Naive thymus-derived CD8-positive, alpha-beta T cell (primary cell): ENCODE data around the gene FCGR3B. TPM values are rescaled to one million over a fixed set of nuclear protein-coding genes. Genes with fewer than 3 reads are reported as not detected.
"Not testable (repeated sequence)": the region's sequence is repeated elsewhere in the genome, so short reads cannot be mapped to it uniquely, and the experiment has no call there.

Experiments used
- ATAC-seq, 2 donors: fragments of 150-1000 bp; cut with Tn5 transposase in 1 of 2; sonication (Bioruptor Pico), chemical (Tn5 transposase) in 1 of 2; 1 replicate in 1 of 2; 2 replicates in 1 of 2; pipeline ENCODE4 v1.10.0; 2021; ENCODE audit warnings: mild to moderate bottlenecking in 2 of 2, moderate library complexity in 2 of 2
- POLR2A ChIA-PET: fragments of 350-600 bp; sonication (Branson Sonifier 250); formaldehyde crosslinking; loops from one replicate; lab custom pipeline; 2021; ENCODE audit warnings: antibody characterized with exemption; lab: Charles Lee
- DNase-seq, 10 donors: peaks; one replicate each; pipeline versions ENCODE4 v3.0.0 to v3.0.0-alpha.2; 2020 to 2022
- H3K27ac Mint-ChIP-seq, 10 donors: one replicate each; pipeline ENCODE4 v1.8.0; 2020 to 2022; ENCODE audit warnings: mild to moderate bottlenecking in 10 of 10, mixed read lengths in 10 of 10, moderate library complexity in 4 of 10, inconsistent platforms in 1 of 10
- H3K27me3 Mint-ChIP-seq, 5 donors: one replicate each; pipeline ENCODE4 v1.8.0; 2021 to 2022; ENCODE audit warnings: mixed read lengths in 5 of 5
- H3K36me3 Mint-ChIP-seq, 3 donors: one replicate each; pipeline ENCODE4 v1.8.0; 2020 to 2022; ENCODE audit warnings: mixed read lengths in 3 of 3, mild to moderate bottlenecking in 2 of 3, inconsistent platforms in 1 of 3
- H3K4me1 Mint-ChIP-seq, 4 donors: one replicate each; pipeline ENCODE4 v1.8.0; 2021 to 2022; ENCODE audit warnings: mixed read lengths in 4 of 4
- H3K4me3 Mint-ChIP-seq, 10 donors: one replicate each; pipeline ENCODE4 v1.8.0; 2020 to 2022; ENCODE audit warnings: mild to moderate bottlenecking in 10 of 10, mixed read lengths in 10 of 10, moderate library complexity in 6 of 10, inconsistent platforms in 1 of 10
- H3K9me3 Mint-ChIP-seq, 9 donors: one replicate each; pipeline ENCODE4 v1.8.0; 2020 to 2022; ENCODE audit warnings: mixed read lengths in 9 of 9, mild to moderate bottlenecking in 3 of 9, inconsistent platforms in 1 of 9, moderate library complexity in 1 of 9
- polyA plus RNA-seq, 3 donors: library from polyadenylated mRNA; unstranded; fragments of 300-500 nt; fragmentation: Illumina TruSeq; gene quantifications; one replicate each; pipeline ENCODE4 v1.2.3, GENCODE V29; 2021
- total RNA-seq, 8 experiments: library from RNA in 2 of 8; stranded (reverse) in 2 of 8; gene quantifications; one replicate each; pipeline ENCODE4 v1.2.3 and lab custom pipeline; 2021 to 2026

Gene FCGR3B
- total and polyA plus RNA-seq, 5 experiments from 2014 or later: 0.29 TPM; not detected in 4

- H3K4me1 Mint-ChIP-seq, DNase-seq, H3K9me3 Mint-ChIP-seq, H3K4me3 Mint-ChIP-seq, POLR2A ChIA-PET, H3K27me3 Mint-ChIP-seq, ATAC-seq, H3K36me3 Mint-ChIP-seq, H3K27ac Mint-ChIP-seq: not testable (repeated sequence)
Observed at GRCh38 chr1:161658524-161658923, 27.5 kb upstream of the FCGR3B start.

GRCh38 chr1:161653971-161654370, 23.0 kb upstream of the FCGR3B start:
- peaks cover 0 to 15% (median 2%) of the 10 kb centered on the region in 5 donors for H3K27me3 Mint-ChIP-seq
- H3K4me3 Mint-ChIP-seq, DNase-seq, POLR2A ChIA-PET, H3K36me3 Mint-ChIP-seq, H3K4me1 Mint-ChIP-seq, H3K9me3 Mint-ChIP-seq, ATAC-seq, H3K27ac Mint-ChIP-seq: not testable (repeated sequence)

GRCh38 chr1:161653541-161653940, 22.6 kb upstream of the FCGR3B start:
- H3K9me3 Mint-ChIP-seq, H3K27ac Mint-ChIP-seq, H3K4me1 Mint-ChIP-seq, DNase-seq, H3K4me3 Mint-ChIP-seq, ATAC-seq, POLR2A ChIA-PET, H3K36me3 Mint-ChIP-seq: not testable (repeated sequence)
- H3K27me3 Mint-ChIP-seq: peaks cover 0 to 16% (median 2%) of the 10 kb centered on the region in 5 donors

- POLR2A ChIA-PET, H3K36me3 Mint-ChIP-seq, H3K4me3 Mint-ChIP-seq, H3K9me3 Mint-ChIP-seq, H3K27ac Mint-ChIP-seq: not testable (repeated sequence)
- Mint-ChIP-seq H3K27me3 (peaks cover 3 to 24% (median 7%) of the 10 kb centered on the region in 5 donors), H3K4me1 (peaks cover 4 to 13% (median 7%) of the 10 kb centered on the region in 4 donors)
- DNase-seq (peak in 3 of 10 donors; percentile 37 to 47 (median 43)), ATAC-seq (peak; percentile 68 to 73)
Observed at GRCh38 chr1:161647507-161648360, 16.8 kb upstream of the FCGR3B start.

- H3K36me3 Mint-ChIP-seq, DNase-seq, POLR2A ChIA-PET, ATAC-seq, H3K4me3 Mint-ChIP-seq, H3K9me3 Mint-ChIP-seq, H3K27ac Mint-ChIP-seq: not testable (repeated sequence)
- Mint-ChIP-seq H3K4me1 (peaks cover 9 to 20% (median 13%) of the 10 kb centered on the region in 4 donors), H3K27me3 (peaks cover 5 to 24% (median 5%) of the 10 kb centered on the region in 5 donors)
Observed at GRCh38 chr1:161644855-161645254, 13.9 kb upstream of the FCGR3B start.

GRCh38 chr1:161643481-161644208, 12.7 kb upstream of the FCGR3B start:
- POLR2A ChIA-PET, H3K27ac Mint-ChIP-seq, ATAC-seq, H3K4me3 Mint-ChIP-seq, H3K9me3 Mint-ChIP-seq, DNase-seq, H3K36me3 Mint-ChIP-seq: not testable (repeated sequence)
- H3K4me1 Mint-ChIP-seq: peaks cover 9 to 20% (median 13%) of the 10 kb centered on the region in 4 donors
- H3K27me3 Mint-ChIP-seq: peaks cover 5 to 24% (median 5%) of the 10 kb centered on the region in 5 donors

- ATAC-seq: peak in 1 of 2 donors; percentile 36
Observed at GRCh38 chr1:161642697-161643096, 11.7 kb upstream of the FCGR3B start.

GRCh38 chr1:161639203-161639602, 8.2 kb upstream of the FCGR3B start:
- H3K9me3 Mint-ChIP-seq, H3K27me3 Mint-ChIP-seq, POLR2A ChIA-PET, ATAC-seq, H3K4me3 Mint-ChIP-seq, H3K27ac Mint-ChIP-seq, H3K36me3 Mint-ChIP-seq, DNase-seq: not testable (repeated sequence)
- peaks cover 11 to 26% (median 18%) of the 10 kb centered on the region in 4 donors for H3K4me1 Mint-ChIP-seq

More at GRCh38 chr1:161642697-161643096, 11.7 kb upstream of the FCGR3B start:
- peak in 1 of 10 donors; percentile 21 for DNase-seq
- H3K9me3 Mint-ChIP-seq, POLR2A ChIA-PET, H3K36me3 Mint-ChIP-seq: not testable (repeated sequence)
- Mint-ChIP-seq H3K27me3 (peaks cover 3 to 21% (median 5%) of the 10 kb centered on the region in 5 donors), H3K27ac (peak overlapping the region in 1 of 10 donors; percentile 3), H3K4me1 (peaks cover 8 to 18% (median 10%) of the 10 kb centered on the region in 4 donors), H3K4me3 (peak overlapping the region in 3 of 10 donors; percentile 2 to 51 (median 10))

- H3K4me3 Mint-ChIP-seq, H3K27ac Mint-ChIP-seq, POLR2A ChIA-PET, H3K9me3 Mint-ChIP-seq, H3K27me3 Mint-ChIP-seq, ATAC-seq, DNase-seq, H3K36me3 Mint-ChIP-seq: not testable (repeated sequence)
- peaks cover 11 to 25% (median 18%) of the 10 kb centered on the region in 4 donors for H3K4me1 Mint-ChIP-seq
Observed at GRCh38 chr1:161638251-161638993, 7.4 kb upstream of the FCGR3B start.

- H3K27ac Mint-ChIP-seq: peak overlapping the region in 3 of 10 donors; percentile 41 to 60 (median 42)
- POLR2A ChIA-PET, H3K4me3 Mint-ChIP-seq: not testable (repeated sequence)
Observed at GRCh38 chr1:161636976-161637375, 6.0 kb upstream of the FCGR3B start.

GRCh38 chr1:161636189-161636782, 5.3 kb upstream of the FCGR3B start:
- H3K27me3 Mint-ChIP-seq, DNase-seq, H3K36me3 Mint-ChIP-seq, POLR2A ChIA-PET, H3K9me3 Mint-ChIP-seq: not testable (repeated sequence)
- Mint-ChIP-seq H3K4me1 (peaks cover 6 to 15% (median 12%) of the 10 kb centered on the region in 4 donors), H3K27ac (peak overlapping the region in 4 of 10 donors; percentile 37 to 76 (median 62)), H3K4me3 (peak overlapping the region in 7 of 10 donors; percentile 14 to 62 (median 35))
- peak; percentile 36 to 39 for ATAC-seq

More at GRCh38 chr1:161636976-161637375, 6.0 kb upstream of the FCGR3B start:
- not testable (repeated sequence) for H3K27me3 Mint-ChIP-seq, DNase-seq, H3K9me3 Mint-ChIP-seq, ATAC-seq, H3K36me3 Mint-ChIP-seq
- peaks cover 6 to 15% (median 13%) of the 10 kb centered on the region in 4 donors for H3K4me1 Mint-ChIP-seq

GRCh38 chr1:161634993-161635392, 4.0 kb upstream of the FCGR3B start:
- not testable (repeated sequence) for H3K27me3 Mint-ChIP-seq, H3K4me3 Mint-ChIP-seq, DNase-seq, H3K36me3 Mint-ChIP-seq, H3K27ac Mint-ChIP-seq, H3K9me3 Mint-ChIP-seq, ATAC-seq
- H3K4me1 Mint-ChIP-seq: peaks cover 6 to 15% (median 12%) of the 10 kb centered on the region in 4 donors
- POLR2A ChIA-PET: interaction anchor here (0.7 kb wide), 1 partner anchor 24 kb away, joined by 3 read pairs; no protein-coding TSS in a partner anchor
